Measurements from ENCODE around the gene COA1. TPM values are rescaled to one million over a fixed set of nuclear protein-coding genes. Genes with fewer than 3 reads are reported as not detected.

Gene COA1
- polyA plus RNA-seq, 2 of the 4 experiments (the other 2 are of a cell fraction), result 57.5 to 91.4 TPM

- no peak for TF ChIP-seq FOSL2 (IDR thresholded peaks at IDR 0.05)
- no peak for TF ChIP-seq FOSL2 (CRISPR knock-in tag; IDR thresholded peaks at IDR 0.05)
- no peak for TF ChIP-seq SMC3 (IDR thresholded peaks at IDR 0.05)
- TF ChIP-seq JUN (IDR thresholded peaks at IDR 0.05), result peak in 1 of 2 experiments; percentile 35; a peak in 2 of 5 replicates
- peak; percentile 70 for TF ChIP-seq PHF8 (IDR thresholded peaks at IDR 0.05; ENCODE audit: borderline replicate concordance, low read depth)
- no peak for TF ChIP-seq MYC (IDR thresholded peaks at IDR 0.05; ENCODE audit: borderline replicate concordance, low read length)
- TF ChIP-seq CTCF (IDR thresholded peaks at IDR 0.05), result no peak
Measured at GRCh38 chr7:43758822-43759683, 29.7 kb upstream of the COA1 start (continued).

- H3K4me3 ChIP-seq, result peak within 1 kb of the TSS; percentile 53
- peak; percentile 71 for TF ChIP-seq POLR2A (IDR thresholded peaks at IDR 0.05; ENCODE audit: low read length)
- 0 out of 3 replicates have a peak, but pooled peaks have one; percentile 12 for TF ChIP-seq SMC3 (IDR thresholded peaks at IDR 0.05)
- peak in 1 of 2 experiments; percentile 47; a peak in 1 of 5 replicates for TF ChIP-seq JUN (IDR thresholded peaks at IDR 0.05)
- TF ChIP-seq MAFK (IDR thresholded peaks at IDR 0.05; ENCODE audit: partially characterized antibody), result no peak
- no peak for TF ChIP-seq HES2 (IDR thresholded peaks at IDR 0.05)
- TF ChIP-seq TFCP2L1 (CRISPR knock-in tag; IDR thresholded peaks at IDR 0.05), result no peak
- 63% methylated on average over 9 of the region's 67 CpGs for WGBS (ENCODE audit: missing lambda C conversion rate)
- peak within 1 kb of the TSS; percentile 74 to 95 for H3K27ac ChIP-seq
- ChIA-PET POLR2A (interaction anchor here (0.5 to 3.0 kb wide), 6 partner anchors 10 to 175 kb away, joined by 3 to 16 read pairs (median 4); partner anchors contain the start of genes COA1 and STK17A), CTCF (interaction anchor here (0.7 to 7.5 kb wide), 5 partner anchors 9 to 80 kb away, joined by 3 to 42 read pairs (median 4); no protein-coding TSS in a partner anchor)
- ATAC-seq (peak; percentile 83 to 86), DNase-seq (ENCODE audit: low read depth in 1 of 2, low spot score in 1 of 2) (peak; percentile 38 to 90), FAIRE-seq (no peak)
- no peaks in the 10 kb centered on the region for H3K9me3 ChIP-seq
- peak within 1 kb of the TSS; percentile 76 for H3K4me2 ChIP-seq
- peaks cover 43% of the 10 kb centered on the region for H3K4me1 ChIP-seq
Measured at GRCh38 chr7:43758029-43758821, 28.9 kb upstream of the COA1 start, which contains the start of gene BLVRA. BLVRA (plus strand) TSS chr7:43758680; CDS start chr7:43771159, 12,479 bp downstream.

GRCh38 chr7:43757073-43757720 lies 27.9 kb upstream of the COA1 start:
- TF ChIP-seq KDM5A (IDR thresholded peaks at IDR 0.05) (no peak), POLR2AphosphoS2 (conservative IDR thresholded peaks at IDR 0.05; ENCODE audit: low read length) (no peak), ELK1 (IDR thresholded peaks at IDR 0.05; ENCODE audit: low read depth, low read length) (no peak), NFE2L2 (conservative IDR thresholded peaks at IDR 0.05; ENCODE audit: low read length) (no peak), GATA3 (IDR thresholded peaks at IDR 0.05; ENCODE audit: borderline replicate concordance) (no peak), CEBPB (IDR thresholded peaks at IDR 0.05) (no peak), CBX8 (IDR thresholded peaks at IDR 0.05) (no peak), SMC3 (IDR thresholded peaks at IDR 0.05) (no peak)
- H3K9me3 ChIP-seq, result no peaks in the 10 kb centered on the region
- POLR2A ChIA-PET, result no interaction called here
- H3K27ac ChIP-seq, result no peak overlapping the region
- H3K4me3 ChIP-seq, result no peak overlapping the region
- DNase-seq (ENCODE audit: low read depth in 1 of 2, low spot score in 1 of 2) (no peak), FAIRE-seq (no peak), ATAC-seq (no peak)
- CTCF ChIA-PET, result interaction anchor here (1.4 to 2.2 kb wide), 3 partner anchors 23 to 175 kb away, joined by 3 to 12 read pairs (median 5); partner anchors contain the start of gene STK17A
- WGBS (ENCODE audit: missing lambda C conversion rate), result 75% methylated on average over 2 of the region's 2 CpGs
- H3K4me2 ChIP-seq, result no peak overlapping the region
- peaks cover 34% of the 10 kb centered on the region for H3K4me1 ChIP-seq

Data from A549 (cell line).